Spinal cord (tissue), 10 donors: Measurements from ENCODE around the gene CUX1. TPM values are rescaled to one million over a fixed set of nuclear protein-coding genes. Genes with fewer than 3 reads are reported as not detected.

Source experiments
- DNase-seq, 6 donors: peaks; one replicate each; pipeline versions ENCODE4 v3.0.0 to v3.0.0-alpha.2; 2013 to 2015; ENCODE audit warnings: low spot score in 6 of 6, low read depth in 4 of 6
- H3K27ac ChIP-seq: one replicate; pipeline ENCODE4 v1.5.1; 2013; ENCODE audit warnings: low read depth, low read length, control low read depth
- H3K27me3 ChIP-seq: one replicate; pipeline ENCODE4 v1.6.1; 2013; ENCODE audit warnings: low read length; ENCODE audit not compliant: control insufficient read depth, insufficient read depth
- H3K36me3 ChIP-seq: one replicate; pipeline ENCODE4 v1.6.1; 2013; ENCODE audit warnings: low read length; ENCODE audit not compliant: control insufficient read depth, insufficient read depth
- H3K4me1 ChIP-seq: one replicate; pipeline ENCODE4 v1.6.1; 2013; ENCODE audit warnings: low read length; ENCODE audit not compliant: control insufficient read depth, insufficient read depth
- H3K4me3 ChIP-seq: one replicate; pipeline ENCODE4 v1.5.1; 2013; ENCODE audit warnings: low read depth, low read length, control low read depth
- H3K9me3 ChIP-seq: one replicate; pipeline ENCODE4 v1.6.1; 2013; ENCODE audit warnings: low read length; ENCODE audit not compliant: control insufficient read depth, insufficient read depth
- whole genome bisulfite sequencing: methylation state at CpG from one replicate; pipeline ENCODE4 v1.1.5; 2013; ENCODE audit warnings: missing lambda C conversion rate; ENCODE audit not compliant: insufficient coverage; 5-methylcytosine and 5-hydroxymethylcytosine counted together
- polyA plus RNA-seq, 2 donors: library from polyadenylated mRNA; unstranded; fragments of 120-200 nt; gene quantifications; one replicate each; pipeline ENCODE4 v1.2.1, GENCODE V29; 2013; ENCODE audit not compliant: insufficient read length in 2 of 2
- total RNA-seq, 2 donors: library from RNA; depleted of rRNA in 1 of 2; stranded (reverse); fragments of 120-200 nt in 1 of 2; fragments of >200 nt in 1 of 2; gene quantifications; one replicate each; pipeline versions ENCODE4 v1.2.3 to v1.2.4, GENCODE V29; 2013 to 2014
- donor health status: healthy.

The CUX1 gene
- total and polyA plus RNA-seq, 4 donors: 45.1 to 111 (median 76.1) TPM

GRCh38 chr7:102202556-102202955 is 385.1 kb downstream of the CUX1 start:
- 93% methylated on average over 3 of the region's 6 CpGs for WGBS

GRCh38 chr7:102203218-102203617 is 385.8 kb downstream of the CUX1 start:
- no peak for DNase-seq
- H3K27me3 ChIP-seq: no peaks in the 10 kb centered on the region
- H3K27ac ChIP-seq: no peak overlapping the region
- WGBS: 83% methylated on average over 4 of the region's 12 CpGs
- H3K36me3 ChIP-seq: peaks cover 75% of the 10 kb centered on the region
- H3K4me1 ChIP-seq: peaks cover 8% of the 10 kb centered on the region
- H3K4me3 ChIP-seq: no peak overlapping the region
- H3K9me3 ChIP-seq: no peaks in the 10 kb centered on the region

More at GRCh38 chr7:102202556-102202955, 385.1 kb downstream of the CUX1 start:
- Histone ChIP-seq H3K36me3 (peaks cover 72% of the 10 kb centered on the region), H3K27me3 (no peaks in the 10 kb centered on the region), H3K4me1 (peaks cover 8% of the 10 kb centered on the region), H3K27ac (no peak overlapping the region), H3K4me3 (no peak overlapping the region), H3K9me3 (no peaks in the 10 kb centered on the region)
- no peak for DNase-seq

- Histone ChIP-seq H3K9me3 (no peaks in the 10 kb centered on the region), H3K4me3 (no peak overlapping the region), H3K27ac (no peak overlapping the region), H3K27me3 (no peaks in the 10 kb centered on the region), H3K36me3 (peaks cover 74% of the 10 kb centered on the region), H3K4me1 (peaks cover 14% of the 10 kb centered on the region)
- WGBS: 95% methylated on average over 16 of the region's 16 CpGs
- DNase-seq: no peak
These were observed 386.8 kb downstream of the CUX1 start for GRCh38 chr7:102204212-102204611.

GRCh38 chr7:102205915-102206314 is 388.5 kb downstream of the CUX1 start:
- H3K9me3 ChIP-seq: no peaks in the 10 kb centered on the region
- peaks cover 14% of the 10 kb centered on the region for H3K4me1 ChIP-seq
- DNase-seq: peak in 1 of 6 donors; percentile 34
- no peak overlapping the region for H3K27ac ChIP-seq
- no peak overlapping the region for H3K4me3 ChIP-seq
- no peaks in the 10 kb centered on the region for H3K27me3 ChIP-seq
- 79% methylated on average over 11 of the region's 15 CpGs for WGBS
- H3K36me3 ChIP-seq: peaks cover 74% of the 10 kb centered on the region

- whole genome bisulfite sequencing: 65% methylated on average over 13 of the region's 14 CpGs
- H3K27ac ChIP-seq: no peak overlapping the region
- peaks cover 23% of the 10 kb centered on the region for H3K4me1 ChIP-seq
- DNase-seq: peak in 1 of 6 donors; percentile 66
- H3K4me3 ChIP-seq: no peak overlapping the region
- peaks cover 63% of the 10 kb centered on the region for H3K36me3 ChIP-seq
- H3K27me3 ChIP-seq: no peaks in the 10 kb centered on the region
- H3K9me3 ChIP-seq: no peaks in the 10 kb centered on the region
These were observed 391.4 kb downstream of the CUX1 start for GRCh38 chr7:102208826-102209225.

GRCh38 chr7:102210787-102211186 is 393.4 kb downstream of the CUX1 start:
- Histone ChIP-seq H3K4me1 (peaks cover 18% of the 10 kb centered on the region), H3K27me3 (no peaks in the 10 kb centered on the region), H3K36me3 (peaks cover 51% of the 10 kb centered on the region), H3K9me3 (no peaks in the 10 kb centered on the region), H3K27ac (no peak overlapping the region), H3K4me3 (no peak overlapping the region)
- WGBS: 89% methylated on average over 13 of the region's 13 CpGs
- DNase-seq: no peak

- 87% methylated on average over 18 of the region's 22 CpGs for WGBS
- DNase-seq: no peak
- Histone ChIP-seq H3K27me3 (no peaks in the 10 kb centered on the region), H3K4me3 (no peak overlapping the region), H3K9me3 (no peaks in the 10 kb centered on the region), H3K36me3 (peaks cover 52% of the 10 kb centered on the region), H3K4me1 (peaks cover 15% of the 10 kb centered on the region), H3K27ac (no peak overlapping the region)
These were observed 394.4 kb downstream of the CUX1 start for GRCh38 chr7:102211590-102212550.

GRCh38 chr7:102214477-102215072 is 397.1 kb downstream of the CUX1 start:
- Histone ChIP-seq H3K4me3 (no peak overlapping the region), H3K27me3 (no peaks in the 10 kb centered on the region), H3K4me1 (peaks cover 9% of the 10 kb centered on the region), H3K27ac (no peak overlapping the region), H3K36me3 (peaks cover 56% of the 10 kb centered on the region), H3K9me3 (no peaks in the 10 kb centered on the region)
- DNase-seq: no peak
- 71% methylated on average over 10 of the region's 15 CpGs for WGBS

GRCh38 chr7:102215256-102215655 is 397.8 kb downstream of the CUX1 start:
- Histone ChIP-seq H3K36me3 (peaks cover 51% of the 10 kb centered on the region), H3K4me1 (peaks cover 9% of the 10 kb centered on the region), H3K27ac (no peak overlapping the region), H3K4me3 (no peak overlapping the region), H3K9me3 (no peaks in the 10 kb centered on the region), H3K27me3 (no peaks in the 10 kb centered on the region)
- peak in 2 of 6 donors; percentile 54 to 70 for DNase-seq
- WGBS: no CpG with 5 or more reads among the region's 7 CpGs
